A549 (cell line): ENCODE measurements around the gene THBS2. TPM values are rescaled to one million over a fixed set of nuclear protein-coding genes. Genes with fewer than 3 reads are reported as not detected.

Experiments used
- ATAC-seq, 2 experiments: fragments of 200-7000 bp in 1 of 2; fragments of >200 bp in 1 of 2; cut with Nextera tagmentation in 1 of 2; cut with Tn5 transposase in 1 of 2; 3 replicates each; pipeline versions ENCODE4 v1.8.0 to v1.9.1; 2018 to 2020; ENCODE audit warnings: mild to moderate bottlenecking in 1 of 2, moderate library complexity in 1 of 2
- CTCF ChIA-PET: fragments of 300-600 bp; sonication (Branson Sonifier 250); formaldehyde crosslinking; extraction: SDS; loops from one replicate; lab custom pipeline; 2021; ENCODE audit warnings: antibody characterized with exemption, inconsistent platforms; lab: Yijun Ruan, JAX
- POLR2A ChIA-PET: fragments of 350-600 bp; formaldehyde crosslinking; extraction: SDS; loops from one replicate; lab custom pipeline; 2021; ENCODE audit warnings: antibody characterized with exemption, inconsistent platforms; lab: Yijun Ruan, JAX
- DNase-seq, 2 experiments: peaks; one replicate each; pipeline versions ENCODE4 v3.0.0 to v3.0.0-alpha.2; 2011 to 2016; ENCODE audit warnings: low read depth in 1 of 2, low spot score in 1 of 2
- FAIRE-seq: peaks from 2 replicates; lab custom pipeline; 2011; peaks lifted over from hg19 to GRCh38; lab: Jason Lieb, UNC
- H3K27ac ChIP-seq, 2 experiments: fragments of >200 bp; sonication (Bioruptor Twin); formaldehyde crosslinking; 3 replicates each; pipeline ENCODE4 v1.5.1; 2016 to 2017
- H3K4me1 ChIP-seq: fragments of >200 bp; sonication (Bioruptor Twin); formaldehyde crosslinking; 3 replicates; pipeline ENCODE4 v1.6.1; 2016
- H3K4me2 ChIP-seq: fragments of >200 bp; sonication (Bioruptor Twin); formaldehyde crosslinking; 3 replicates; pipeline ENCODE4 v1.6.1; 2016
- H3K4me3 ChIP-seq: fragments of >200 bp; sonication (Bioruptor Twin); formaldehyde crosslinking; 3 replicates; pipeline ENCODE4 v1.5.1; 2016
- H3K9me3 ChIP-seq: fragments of >200 bp; sonication (Bioruptor Twin); formaldehyde crosslinking; 3 replicates; pipeline ENCODE4 v1.6.1; 2016
- CTCF ChIP-seq: fragments of >200 bp; sonication (Bioruptor Twin); formaldehyde crosslinking; IDR thresholded peaks from 3 replicates; pipeline ENCODE4 v1.5.1; 2016
- EP300 ChIP-seq, 2 experiments: fragments of >200 bp; sonication (Bioruptor Twin); formaldehyde crosslinking; IDR thresholded peaks; 2 replicates in 1 of 2; 3 replicates in 1 of 2; pipeline ENCODE4 v1.6.1; 2016 to 2017
- ESRRA ChIP-seq: fragments of 150-350 bp; IDR thresholded peaks from 2 replicates; pipeline ENCODE4 v1.6.1; 2014; ENCODE audit warnings: mild to moderate bottlenecking, low read length, borderline replicate concordance
- GATA3 ChIP-seq: IDR thresholded peaks from 2 replicates; pipeline ENCODE4 v1.6.1; 2012; ENCODE audit warnings: borderline replicate concordance
- HDAC2 ChIP-seq: fragments of 200-600 bp; sonication (generic); IDR thresholded peaks from 2 replicates; pipeline ENCODE4 v1.6.1; 2016
- HOXA7 ChIP-seq: fragments of 250-450 bp; sonication (Bioruptor Pico); IDR thresholded peaks from 2 replicates; pipeline ENCODE4 v1.5.0; 2020; ENCODE audit warnings: mild to moderate bottlenecking, moderate library complexity
- HOXB5 ChIP-seq: fragments of 250-450 bp; sonication (Bioruptor Pico); IDR thresholded peaks from 2 replicates; pipeline ENCODE4 v1.5.0; 2020; ENCODE audit warnings: mild to moderate bottlenecking, moderate library complexity
- JUN ChIP-seq, 2 experiments: fragments of >200 bp; sonication (Bioruptor Twin); formaldehyde crosslinking; IDR thresholded peaks; 2 replicates in 1 of 2; 3 replicates in 1 of 2; pipeline ENCODE4 v1.6.1; 2016 to 2017
- KDM1A ChIP-seq: fragments of 200-600 bp; sonication (generic); IDR thresholded peaks from 2 replicates; pipeline ENCODE4 v1.6.1; 2016; ENCODE audit warnings: low read depth, mild to moderate bottlenecking
- MAFK ChIP-seq: fragments of 450-650 bp; IDR thresholded peaks from 2 replicates; pipeline ENCODE4 v1.6.1; 2014; ENCODE audit not compliant: partially characterized antibody
- MYC ChIP-seq: IDR thresholded peaks from 2 replicates; pipeline ENCODE4 v1.6.1; 2012; ENCODE audit warnings: mild to moderate bottlenecking, inconsistent platforms, low read length, improper control_type of control experiment, borderline replicate concordance
- NPAS2 ChIP-seq: fragments of 250-450 bp; sonication (Bioruptor Pico); IDR thresholded peaks from 2 replicates; pipeline ENCODE4 v1.8.0; 2022; ENCODE audit warnings: mild to moderate bottlenecking, moderate library complexity, borderline replicate concordance
- POLR2A ChIP-seq: IDR thresholded peaks from 2 replicates; pipeline ENCODE4 v1.6.1; 2012; ENCODE audit warnings: mild to moderate bottlenecking, low read length
- RAD21 ChIP-seq, 2 experiments: fragments of >200 bp in 1 of 2; sonication (Bioruptor Twin) in 1 of 2; formaldehyde crosslinking in 1 of 2; IDR thresholded peaks in 1 of 2; conservative IDR thresholded peaks in 1 of 2; 2 replicates in 1 of 2; 3 replicates in 1 of 2; pipeline ENCODE4 v1.6.1; 2012 to 2018; ENCODE audit warnings: inconsistent platforms in 1 of 2
- RCOR1 ChIP-seq: fragments of 150-350 bp; IDR thresholded peaks from 2 replicates; pipeline ENCODE4 v1.6.1; 2014; ENCODE audit warnings: antibody characterized with exemption, low read length, low read depth
- SMC3 ChIP-seq: fragments of >200 bp; sonication (Bioruptor Twin); formaldehyde crosslinking; IDR thresholded peaks from 3 replicates; pipeline ENCODE4 v1.6.1; 2018; ENCODE audit warnings: inconsistent platforms
- SREBF2 ChIP-seq: fragments of 450-650 bp; IDR thresholded peaks from 2 replicates; pipeline ENCODE4 v1.6.1; 2014; ENCODE audit warnings: mild to moderate bottlenecking, moderate library complexity
- USF2 ChIP-seq: fragments of 450-650 bp; IDR thresholded peaks from 2 replicates; pipeline ENCODE4 v1.6.1; 2014; ENCODE audit warnings: antibody characterized with exemption
- ZFP36 ChIP-seq: fragments of 450-650 bp; IDR thresholded peaks from 2 replicates; pipeline ENCODE4 v1.6.1; 2014; ENCODE audit warnings: borderline replicate concordance; ENCODE audit not compliant: partially characterized antibody
- ZSCAN20 ChIP-seq: fragments of 250-450 bp; sonication (Bioruptor Pico); IDR thresholded peaks from 2 replicates; pipeline ENCODE4 v1.8.0; 2022; ENCODE audit warnings: mild to moderate bottlenecking, moderate library complexity
- WGBS: methylation state at CpG from one replicate; pipeline ENCODE4 v1.1.6; 2017; ENCODE audit errors: missing lambda C conversion rate; 5-methylcytosine and 5-hydroxymethylcytosine counted together
- polyA plus RNA-seq, 4 experiments: library from polyadenylated mRNA; depleted of rRNA in 3 of 4; stranded (reverse); fragments of >200 nt; fragmentation: RNase III in 1 of 4; extraction: RNeasy Plus Mini Kit Qiagen cat#74134 plus additional on column Dnase treatment in 1 of 4; gene quantifications; 2 replicates in 3 of 4; 3 replicates in 1 of 4; pipeline ENCODE4 v1.2.3, GENCODE V29; 2011 to 2017
- TF ChIP-seq, protein P1 (sequence below): IDR thresholded peaks from 2 replicates; pipeline ENCODE4 v1.6.1; 2012
- TF ChIP-seq, protein P2 (sequence below): fragments of 250-450 bp; sonication (Bioruptor Pico); IDR thresholded peaks from 2 replicates; pipeline ENCODE4 v1.5.0; 2020; ENCODE audit warnings: low read depth, mild to moderate bottlenecking, moderate library complexity
- TF ChIP-seq, protein P3 (sequence below): IDR thresholded peaks from 2 replicates; pipeline ENCODE4 v1.6.1; 2012; ENCODE audit warnings: low read depth, borderline replicate concordance
- TF ChIP-seq, protein P4 (sequence below): fragments of >200 bp; sonication (Bioruptor Twin); formaldehyde crosslinking; IDR thresholded peaks from 2 replicates; pipeline ENCODE4 v1.6.1; 2016

The THBS2 gene
- polyA plus RNA-seq, 2 of the 4 experiments (the other 2 are of a cell fraction), result 0.01 to 0.06 TPM

- TF ChIP-seq, protein P1, sequence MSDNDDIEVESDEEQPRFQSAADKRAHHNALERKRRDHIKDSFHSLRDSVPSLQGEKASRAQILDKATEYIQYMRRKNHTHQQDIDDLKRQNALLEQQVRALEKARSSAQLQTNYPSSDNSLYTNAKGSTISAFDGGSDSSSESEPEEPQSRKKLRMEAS, result no peak
- TF ChIP-seq, protein P2, sequence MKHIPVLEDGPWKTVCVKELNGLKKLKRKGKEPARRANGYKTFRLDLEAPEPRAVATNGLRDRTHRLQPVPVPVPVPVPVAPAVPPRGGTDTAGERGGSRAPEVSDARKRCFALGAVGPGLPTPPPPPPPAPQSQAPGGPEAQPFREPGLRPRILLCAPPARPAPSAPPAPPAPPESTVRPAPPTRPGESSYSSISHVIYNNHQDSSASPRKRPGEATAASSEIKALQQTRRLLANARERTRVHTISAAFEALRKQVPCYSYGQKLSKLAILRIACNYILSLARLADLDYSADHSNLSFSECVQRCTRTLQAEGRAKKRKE, result no peak
These were observed 48.2 kb downstream of the THBS2 start (continued) for GRCh38 chr6:169205176-169206160.

- TF ChIP-seq SMC3 (no peak), GATA3 (no peak), EP300 (IDR thresholded peaks at IDR 0.05) (no peak), JUN (IDR thresholded peaks at IDR 0.05) (no peak), ZSCAN20 (CRISPR knock-in tag) (no peak), ESRRA (no peak), MAFK (no peak), KDM1A (no peak), ZFP36 (no peak)
- TF ChIP-seq, protein P3, sequence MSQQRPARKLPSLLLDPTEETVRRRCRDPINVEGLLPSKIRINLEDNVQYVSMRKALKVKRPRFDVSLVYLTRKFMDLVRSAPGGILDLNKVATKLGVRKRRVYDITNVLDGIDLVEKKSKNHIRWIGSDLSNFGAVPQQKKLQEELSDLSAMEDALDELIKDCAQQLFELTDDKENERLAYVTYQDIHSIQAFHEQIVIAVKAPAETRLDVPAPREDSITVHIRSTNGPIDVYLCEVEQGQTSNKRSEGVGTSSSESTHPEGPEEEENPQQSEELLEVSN, result no peak
- FAIRE-seq, result no peak
- no peaks in the 10 kb centered on the region for H3K9me3 ChIP-seq
- no peaks in the 10 kb centered on the region for H3K4me1 ChIP-seq
- CTCF ChIA-PET, result interaction anchor here (0.6 kb wide), 1 partner anchor 11 kb away, joined by 3 read pairs; no protein-coding TSS in a partner anchor
- POLR2A ChIA-PET, result no interaction called here
- H3K4me3 ChIP-seq, result no peak overlapping the region
- no peak for ATAC-seq
- H3K27ac ChIP-seq, result no peak overlapping the region
- H3K4me2 ChIP-seq, result no peak overlapping the region
- WGBS, result 11% methylated on average over 2 of the region's 2 CpGs
- no peak for DNase-seq
These were observed 49.5 kb downstream of the THBS2 start for GRCh38 chr6:169204167-169204566.

- WGBS, result 66% methylated on average over 12 of the region's 12 CpGs
- Histone ChIP-seq H3K4me1 (no peaks in the 10 kb centered on the region), H3K4me2 (no peak overlapping the region), H3K27ac (no peak overlapping the region), H3K4me3 (no peak overlapping the region), H3K9me3 (no peaks in the 10 kb centered on the region)
- no peak for DNase-seq
- POLR2A ChIA-PET, result no interaction called here
- TF ChIP-seq RAD21 (conservative IDR thresholded peaks at IDR 0.05 in 1 of 2, IDR thresholded peaks at IDR 0.05 in 1 of 2), result no peak
- TF ChIP-seq, all 56 proteins: peak for 0
- CTCF ChIA-PET, result interaction anchor here (0.6 kb wide), 1 partner anchor 86 kb away, joined by 4 read pairs; no protein-coding TSS in a partner anchor
- FAIRE-seq (no peak), ATAC-seq (no peak)
These were observed 51.7 kb downstream of the THBS2 start for GRCh38 chr6:169201985-169202384.

- 63% methylated on average over 11 of the region's 11 CpGs for WGBS
- CTCF ChIA-PET, result interaction anchor here (0.6 kb wide), 1 partner anchor 26 kb away, joined by 3 read pairs; no protein-coding TSS in a partner anchor
- no peak for TF ChIP-seq EP300 (IDR thresholded peaks at IDR 0.05)
- TF ChIP-seq HOXB5 (CRISPR knock-in tag), result no peak
- no peak for TF ChIP-seq HOXA7
- TF ChIP-seq POLR2A, result no peak
- TF ChIP-seq SMC3, result no peak
- no peak for TF ChIP-seq HDAC2
- no peak for TF ChIP-seq NPAS2 (CRISPR knock-in tag)
- TF ChIP-seq, protein P4, sequence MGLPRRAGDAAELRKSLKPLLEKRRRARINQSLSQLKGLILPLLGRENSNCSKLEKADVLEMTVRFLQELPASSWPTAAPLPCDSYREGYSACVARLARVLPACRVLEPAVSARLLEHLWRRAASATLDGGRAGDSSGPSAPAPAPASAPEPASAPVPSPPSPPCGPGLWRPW, result no peak
- TF ChIP-seq MAFK, result no peak
- TF ChIP-seq RCOR1, result no peak
- TF ChIP-seq, protein P2, result no peak
- no peak for TF ChIP-seq USF2
- no peak for TF ChIP-seq ZFP36
- no peak for TF ChIP-seq MYC
- TF ChIP-seq SREBF2, result no peak
- TF ChIP-seq CTCF, result no peak
These were observed 52.6 kb downstream of the THBS2 start for GRCh38 chr6:169200893-169201514.

More at GRCh38 chr6:169200893-169201514, 52.6 kb downstream of the THBS2 start:
- no peak overlapping the region for H3K27ac ChIP-seq
- no peak for FAIRE-seq
- POLR2A ChIA-PET, result no interaction called here
- H3K9me3 ChIP-seq, result no peaks in the 10 kb centered on the region
- ATAC-seq, result no peak
- H3K4me1 ChIP-seq, result no peaks in the 10 kb centered on the region
- H3K4me3 ChIP-seq, result no peak overlapping the region
- H3K4me2 ChIP-seq, result no peak overlapping the region
- DNase-seq, result no peak
